ENCODE results near the gene POLA1.
A peak's percentile ranks its signal among the peaks of the same experiment; 100 is the strongest.

POLA1 gene

DNA sequence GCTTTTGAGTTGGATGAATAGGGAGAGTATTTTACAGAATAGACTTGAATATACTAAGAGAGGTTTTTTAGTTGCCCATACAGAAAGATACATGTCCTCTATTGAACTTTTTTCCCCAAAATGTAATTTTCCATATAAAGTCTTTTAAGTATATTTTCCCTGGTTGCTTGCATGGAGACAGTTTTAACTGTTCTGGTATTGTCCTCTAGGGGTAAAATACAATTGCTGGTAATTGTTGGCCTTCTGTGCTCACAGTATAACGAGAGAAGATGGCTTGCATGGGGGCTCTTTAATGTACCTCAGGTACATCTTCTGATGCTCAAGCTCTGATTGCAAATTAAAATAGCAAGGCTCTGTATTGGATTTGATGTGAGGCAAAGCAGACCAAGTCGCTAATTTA lies 186.0 kb downstream of the POLA1 start:
- no peak for DNase-seq (ENCODE audit: low read depth)

DNA sequence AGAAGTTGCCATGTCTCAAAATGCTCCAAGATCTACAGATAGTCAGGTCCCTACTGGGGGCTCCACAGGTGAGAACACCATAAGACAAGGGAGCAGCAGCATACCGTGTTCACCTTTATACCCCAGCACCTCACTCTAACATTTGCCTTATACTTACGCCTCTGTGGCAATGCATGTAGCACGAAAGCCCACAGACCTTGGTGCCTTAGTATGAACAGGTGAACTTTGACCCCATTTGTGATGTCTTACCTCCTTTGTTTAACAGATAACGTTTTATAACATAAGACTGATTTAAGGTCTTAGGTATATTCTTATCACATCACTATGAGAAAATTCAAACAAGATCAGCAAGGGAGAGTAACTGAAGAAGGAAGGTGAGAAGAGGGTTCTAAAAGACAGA lies 193.2 kb downstream of the POLA1 start:
- DNase-seq (ENCODE audit: low read depth): no peak

DNA sequence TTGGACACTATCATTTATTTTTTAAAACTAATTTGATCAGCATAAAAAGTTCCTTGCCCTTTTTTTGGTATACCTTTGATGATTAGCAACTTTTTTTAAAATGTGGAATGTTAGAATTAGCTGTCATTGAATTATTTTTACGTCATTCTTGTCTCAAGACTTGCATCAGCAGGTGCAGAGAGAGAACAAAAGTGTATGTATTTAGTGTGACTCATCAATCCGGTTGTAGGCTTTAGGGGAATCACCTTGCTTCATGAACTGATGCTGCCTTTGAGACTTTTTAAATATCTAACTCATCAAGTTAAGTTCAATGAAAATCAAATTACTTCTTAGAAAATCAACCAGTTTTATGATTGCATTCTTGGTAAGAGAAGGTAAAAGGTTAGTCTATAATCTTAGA lies 197.0 kb downstream of the POLA1 start:
- DNase-seq (ENCODE audit: low read depth): no peak

DNA sequence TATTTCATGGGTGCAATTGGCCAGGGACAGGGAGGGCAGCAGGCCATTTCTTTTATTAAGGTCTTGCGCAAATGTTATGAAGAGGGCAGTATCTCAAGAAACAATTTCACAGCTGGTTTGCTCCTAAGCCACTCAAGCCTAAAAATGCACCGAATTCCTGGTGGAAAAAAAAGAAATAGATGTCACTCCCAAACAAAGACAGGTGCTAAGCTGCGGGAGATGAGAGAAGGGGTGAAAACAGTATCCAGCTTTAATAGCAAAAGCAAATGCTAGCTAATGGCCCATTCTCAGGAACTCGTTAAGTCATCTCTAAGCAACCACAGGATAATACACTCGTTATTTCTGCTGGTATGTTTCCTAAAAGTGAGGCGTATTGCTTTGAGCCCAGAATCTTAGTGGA lies 205.7 kb downstream of the POLA1 start:
- no peak for DNase-seq (ENCODE audit: low read depth)

DNA sequence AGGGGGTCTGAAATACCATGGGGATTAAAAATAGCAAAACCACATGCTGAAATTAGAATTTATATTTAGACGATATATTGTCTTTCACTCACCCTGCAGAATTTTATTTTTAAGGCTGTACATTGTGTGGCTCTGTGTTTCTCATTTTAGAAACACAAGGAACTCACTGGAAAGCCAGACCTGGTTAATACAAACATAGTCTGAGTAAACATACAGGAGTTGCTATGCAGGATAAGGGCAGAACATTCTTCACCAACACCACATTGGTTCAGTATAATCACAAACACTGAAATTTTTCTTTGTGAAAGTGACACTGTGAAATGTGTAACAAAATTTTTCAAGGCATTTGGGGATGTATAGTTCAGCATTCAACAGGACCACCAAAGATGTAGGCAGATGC lies 206.5 kb downstream of the POLA1 start:
- no peak for DNase-seq (ENCODE audit: low read depth)

DNA sequence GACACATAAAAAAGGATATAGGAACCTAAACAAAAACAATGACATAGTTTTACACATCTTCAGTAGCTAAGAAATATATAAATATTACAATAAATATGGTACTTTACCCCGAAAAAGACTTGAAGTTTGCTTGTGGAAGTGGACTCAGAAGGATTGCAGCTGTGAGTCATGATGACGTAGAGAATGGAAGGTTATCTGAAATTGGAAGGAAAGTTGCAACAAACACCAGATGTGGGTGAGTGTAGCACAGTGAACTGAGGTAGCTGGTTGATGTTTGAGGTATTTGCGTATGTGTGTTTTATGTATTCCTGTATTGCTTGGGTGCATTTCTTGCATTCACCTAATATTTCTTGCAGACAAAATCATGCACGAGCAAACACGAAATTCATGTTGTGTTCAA lies 209.1 kb downstream of the POLA1 start:
- peak; percentile 14 for DNase-seq (ENCODE audit: low read depth)

DNA sequence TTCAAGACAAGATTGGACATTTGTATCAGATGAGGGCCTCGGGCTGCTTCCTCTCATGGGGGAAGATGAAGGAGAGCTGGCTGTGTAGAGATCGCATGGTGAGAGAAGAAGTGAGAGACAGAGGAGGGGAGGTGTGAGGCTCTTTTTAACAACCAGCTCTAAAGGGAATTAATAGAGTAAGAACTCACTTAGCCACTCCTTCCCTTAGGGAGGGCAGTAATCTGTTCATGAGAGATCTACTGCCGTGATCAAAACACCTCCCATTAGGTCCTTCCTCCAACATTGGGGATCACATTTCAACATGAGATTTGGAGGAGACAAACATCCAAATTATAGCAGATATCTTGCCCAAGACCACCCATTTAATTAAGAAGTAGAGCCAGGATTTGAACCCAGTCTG lies 225.0 kb downstream of the POLA1 start:
- no peak for DNase-seq (ENCODE audit: low read depth)

DNA sequence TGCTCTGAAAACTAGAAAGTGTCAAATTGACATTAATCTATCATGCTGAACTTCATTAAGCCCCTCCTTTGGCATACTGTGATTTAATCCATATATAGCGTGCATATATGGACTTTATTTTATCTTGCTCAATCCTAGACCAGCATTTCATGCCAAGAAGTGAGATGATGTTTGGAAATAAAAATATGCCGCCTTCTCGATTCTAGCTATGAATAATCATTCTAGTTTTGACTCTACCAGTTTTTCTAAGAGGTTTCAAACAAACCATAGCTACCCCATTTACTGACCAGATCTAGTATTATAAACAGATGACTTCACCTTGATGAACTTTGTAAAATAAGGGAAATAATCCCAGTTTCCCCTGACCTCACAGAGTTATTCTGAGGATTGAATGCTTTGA lies 227.1 kb downstream of the POLA1 start:
- no peak for DNase-seq (ENCODE audit: low read depth)

DNA sequence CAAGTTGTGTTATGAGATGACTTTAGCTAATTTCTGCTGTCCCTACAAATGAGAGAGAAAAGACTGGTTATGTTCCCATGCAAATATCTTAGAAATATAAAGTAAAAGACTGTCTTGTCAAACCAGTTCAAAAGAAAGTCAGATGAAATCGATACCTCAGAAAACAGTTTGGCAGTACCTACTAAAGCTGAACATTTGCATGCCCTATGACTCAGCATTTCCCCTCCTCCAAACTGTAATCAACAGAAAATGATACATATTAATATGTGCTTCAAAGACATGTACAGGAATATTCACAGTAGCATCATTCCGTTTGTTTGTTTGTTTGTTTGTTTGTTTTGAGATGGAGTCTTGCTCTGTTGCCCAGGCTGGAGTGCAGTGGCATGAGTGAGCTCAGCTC lies 231.7 kb downstream of the POLA1 start:
- no peak for DNase-seq (ENCODE audit: low read depth)

DNA sequence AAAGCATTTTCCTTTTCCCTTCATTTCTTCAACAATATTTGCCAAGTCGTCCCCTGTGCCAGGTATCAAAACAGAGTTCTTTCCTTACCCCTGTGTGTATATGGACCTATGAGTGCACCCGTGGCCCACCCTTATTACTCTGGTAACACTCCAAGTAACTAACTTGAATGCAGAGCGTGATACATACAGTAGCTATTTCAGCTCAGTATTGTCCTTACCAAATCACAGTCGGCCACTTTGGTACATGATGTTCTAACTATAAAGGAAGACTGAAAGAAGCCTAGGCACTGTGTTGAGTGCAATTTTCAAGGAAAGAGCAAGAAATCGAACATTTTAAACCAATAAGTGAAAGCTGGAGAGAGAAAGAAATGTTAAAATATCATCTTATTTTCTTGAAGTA lies 233.7 kb downstream of the POLA1 start:
- DNase-seq (ENCODE audit: low read depth): no peak

DNA sequence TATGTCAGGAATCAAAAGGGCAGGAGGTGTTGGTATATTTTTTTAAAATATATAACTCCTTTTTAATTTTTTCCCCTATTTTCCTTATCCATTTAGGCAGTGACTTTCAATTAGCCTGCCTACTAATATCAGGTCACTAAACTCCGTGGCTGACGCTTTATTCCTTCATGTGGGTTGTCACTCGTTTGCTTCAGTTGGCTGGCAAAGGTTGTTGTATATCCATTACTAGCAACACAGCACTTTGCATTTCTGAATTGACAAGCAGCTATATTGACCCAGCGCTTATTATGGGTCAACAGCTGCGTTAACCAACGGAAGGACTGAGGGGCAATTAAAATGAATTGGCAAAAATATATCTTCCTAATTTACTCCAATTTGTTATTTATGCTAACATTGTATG lies 234.4 kb downstream of the POLA1 start:
- DNase-seq (ENCODE audit: low read depth): no peak

DNA sequence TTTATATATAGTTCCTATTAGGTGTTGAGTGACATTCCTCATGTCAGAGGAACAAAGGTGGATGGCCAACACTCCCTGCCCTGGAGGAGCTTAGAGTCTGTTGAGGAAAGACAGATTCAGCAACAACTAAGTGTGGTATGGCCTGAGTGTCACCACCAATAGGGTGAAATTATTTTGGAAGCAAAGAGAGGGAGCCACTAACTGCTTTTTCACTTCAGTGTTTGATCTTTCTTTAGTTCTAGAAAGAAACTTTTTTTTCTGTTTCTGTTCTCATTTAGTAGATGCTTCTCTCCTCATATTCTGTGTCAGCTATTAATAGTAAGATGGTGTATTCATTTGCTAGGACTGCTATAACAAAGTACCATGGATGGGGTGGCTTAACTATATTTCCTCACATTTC lies 240.6 kb downstream of the POLA1 start:
- DNase-seq (ENCODE audit: low read depth): no peak

DNA sequence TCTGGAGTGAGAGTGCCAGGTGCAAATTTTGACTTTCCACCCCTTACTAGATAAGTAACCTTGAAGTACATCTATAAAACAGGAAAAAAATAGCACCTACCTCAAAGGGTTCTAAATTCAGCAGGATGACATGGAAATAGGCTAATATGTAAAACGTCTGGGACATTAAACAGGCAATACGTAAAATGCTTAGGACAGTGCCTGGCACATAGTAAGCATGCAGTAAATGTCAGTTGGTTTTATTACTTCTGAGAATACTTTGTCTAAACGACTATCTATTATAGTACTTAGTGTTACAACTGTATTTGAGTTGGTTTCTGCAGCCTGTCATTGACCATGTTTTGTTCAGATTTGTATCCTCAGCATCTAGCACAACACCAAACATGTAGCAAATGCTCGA lies 251.3 kb downstream of the POLA1 start:
- DNase-seq (ENCODE audit: low read depth): no peak

DNA sequence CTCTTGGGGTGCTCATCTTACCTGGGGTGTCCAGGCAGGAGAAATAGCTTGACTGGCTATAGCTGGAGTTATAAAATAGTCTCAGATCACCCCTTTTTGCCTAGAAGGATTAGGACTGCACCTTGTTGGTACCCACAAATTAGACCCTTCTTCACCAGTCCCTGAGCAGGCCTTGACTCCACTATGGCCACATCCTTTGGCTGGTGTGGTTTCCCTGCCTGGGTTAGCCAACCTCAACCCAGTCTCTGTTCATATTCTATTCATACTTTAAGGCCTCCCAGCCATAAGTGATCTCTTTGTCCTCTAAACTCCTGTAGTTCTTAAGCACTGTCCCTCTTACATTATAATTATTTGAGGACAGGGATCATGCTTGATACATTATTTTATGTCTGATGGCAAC lies 252.7 kb downstream of the POLA1 start:
- no peak for DNase-seq (ENCODE audit: low read depth)

DNA sequence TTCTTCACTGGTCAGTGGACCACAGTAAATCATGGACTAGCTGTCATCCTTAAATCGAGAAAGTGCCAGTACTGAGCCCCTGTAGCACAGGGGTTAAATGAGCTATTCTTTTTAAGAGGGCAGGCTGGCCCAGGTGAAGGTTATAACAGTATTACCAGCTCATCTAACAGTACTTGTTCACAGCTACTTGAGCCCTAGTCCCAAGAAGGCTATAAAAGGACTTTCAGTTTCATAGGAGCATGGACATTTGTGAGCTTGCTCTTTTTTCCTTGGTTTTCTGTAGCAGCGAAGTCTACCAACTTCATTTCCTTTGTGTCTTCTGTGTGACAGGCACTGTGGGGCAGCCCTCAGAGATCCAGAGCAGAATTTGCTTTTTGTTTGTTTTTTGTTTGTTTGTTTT lies 261.0 kb downstream of the POLA1 start:
- no peak for DNase-seq (ENCODE audit: low read depth)

DNA sequence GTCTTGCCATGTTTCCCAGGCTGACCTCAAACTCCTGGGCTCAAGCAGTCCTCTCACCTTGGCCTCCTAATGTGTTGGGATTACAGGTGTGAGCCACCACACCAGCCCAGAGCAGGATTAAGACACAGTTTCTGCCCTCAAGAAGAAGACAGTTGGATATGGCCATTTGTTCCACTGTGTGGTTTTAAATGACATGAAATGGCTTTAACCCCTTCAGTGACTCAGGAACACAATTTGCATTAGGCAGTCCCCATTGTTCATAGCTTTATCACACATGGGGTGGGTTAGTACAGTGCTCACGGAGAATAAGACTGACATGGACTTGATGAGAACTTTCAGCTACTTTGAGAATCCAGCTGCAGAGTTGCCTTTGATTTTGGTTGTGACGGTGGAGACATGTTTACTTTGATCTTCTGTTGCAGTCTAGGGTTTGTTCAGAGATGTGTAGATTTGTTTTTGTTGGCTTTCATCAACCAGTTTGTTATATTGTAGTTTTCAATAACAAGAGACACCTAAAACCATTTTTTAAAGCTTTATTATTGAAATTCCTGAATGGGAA lies 261.7 kb downstream of the POLA1 start:
- DNase-seq (ENCODE audit: low read depth): no peak

DNA sequence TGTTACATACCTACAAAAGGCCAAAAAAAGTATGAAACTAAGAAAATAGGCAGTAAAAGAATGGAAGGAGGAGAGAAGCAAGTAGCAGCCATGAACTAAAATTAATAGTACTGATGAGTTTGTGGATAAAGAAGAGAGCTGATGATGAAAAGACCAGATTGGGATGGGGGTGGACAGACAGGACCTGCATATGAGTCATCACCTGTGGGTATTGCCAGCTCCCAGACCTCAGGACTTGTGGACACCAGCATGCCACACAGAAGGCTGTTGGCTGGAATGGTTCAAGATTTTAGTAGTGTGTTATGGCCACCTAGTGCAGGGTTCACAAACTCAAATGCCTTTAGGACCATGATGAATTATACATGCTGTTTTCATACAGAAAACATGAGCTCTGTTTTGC lies 263.1 kb downstream of the POLA1 start:
- DNase-seq (ENCODE audit: low read depth): no peak

DNA sequence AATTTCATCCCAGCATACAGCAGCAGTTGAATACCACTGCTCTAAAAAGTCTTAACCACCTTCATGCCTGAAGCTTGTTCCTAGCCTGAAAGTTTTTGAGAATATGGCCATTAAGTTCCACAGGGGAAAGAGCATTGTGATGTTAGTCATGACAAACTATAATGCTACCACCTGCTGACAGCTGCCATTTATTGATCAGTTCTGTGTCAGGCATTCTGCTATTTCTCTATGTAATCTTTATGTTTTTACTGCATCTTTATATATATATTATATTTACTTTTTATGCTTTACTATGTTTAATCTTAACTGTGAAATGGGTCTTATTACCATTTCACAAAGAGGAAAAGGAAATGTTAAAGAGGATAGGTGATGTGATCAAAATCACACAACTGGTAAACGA lies 268.1 kb downstream of the POLA1 start:
- no peak for DNase-seq (ENCODE audit: low read depth)

DNA sequence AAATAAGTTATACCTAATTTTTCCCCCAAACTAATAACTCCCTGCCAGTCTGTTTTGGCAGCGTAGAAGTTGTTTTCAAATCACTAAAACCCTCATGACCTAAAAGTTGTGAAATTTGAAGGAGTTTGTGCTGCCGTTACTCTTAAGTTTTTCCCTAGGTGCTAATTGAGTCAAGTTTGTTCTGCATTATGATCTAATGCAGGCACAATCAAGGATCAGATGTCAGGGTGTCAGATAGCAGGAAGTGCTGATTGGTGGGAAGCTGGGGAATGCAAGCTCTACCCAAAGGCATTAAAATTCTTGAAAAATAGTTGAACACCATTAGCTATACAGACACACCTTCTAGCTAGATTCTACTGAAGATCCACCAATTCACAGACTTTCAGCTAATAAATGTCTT lies 270.1 kb downstream of the POLA1 start:
- DNase-seq (ENCODE audit: low read depth): no peak

DNA sequence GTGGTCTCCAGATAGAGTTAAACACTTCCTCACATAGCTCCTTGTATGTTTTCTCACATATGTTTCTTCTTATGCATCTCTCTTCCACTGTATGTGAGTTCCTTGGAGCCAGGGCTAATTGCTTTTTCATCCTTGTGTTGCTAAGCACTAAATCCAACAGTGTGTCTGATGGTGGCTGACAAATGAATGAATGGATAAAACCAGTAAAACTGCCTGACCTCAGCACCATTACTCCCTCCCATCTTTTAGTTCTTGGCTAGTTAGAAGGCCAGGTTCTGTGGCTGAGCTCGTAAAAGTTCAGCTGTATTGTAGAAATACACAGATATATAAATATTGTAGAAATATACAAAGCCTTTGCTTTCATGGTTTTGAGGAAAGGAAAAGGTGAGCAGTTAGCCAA lies 271.7 kb downstream of the POLA1 start:
- no peak for DNase-seq (ENCODE audit: low read depth)

DNA sequence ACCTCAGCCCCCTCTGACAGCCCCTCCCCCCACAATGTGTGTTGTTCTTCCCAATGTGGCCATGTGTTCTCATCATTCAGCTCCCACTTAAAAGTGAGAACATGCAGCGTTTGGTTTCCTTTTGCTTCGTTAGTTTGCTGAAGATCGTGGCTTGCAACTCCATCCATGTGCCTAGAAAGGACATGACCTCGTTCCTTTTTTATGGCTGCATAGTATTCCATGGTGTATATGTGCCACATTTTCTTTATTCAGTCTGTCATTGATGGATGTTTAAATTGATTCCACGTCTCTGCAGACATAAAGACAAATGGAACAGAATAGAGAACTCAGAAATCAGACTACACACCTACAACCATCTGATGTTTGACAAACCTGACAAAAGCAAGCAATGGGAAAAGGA lies 276.1 kb downstream of the POLA1 start:
- no peak for DNase-seq (ENCODE audit: low read depth)

DNA sequence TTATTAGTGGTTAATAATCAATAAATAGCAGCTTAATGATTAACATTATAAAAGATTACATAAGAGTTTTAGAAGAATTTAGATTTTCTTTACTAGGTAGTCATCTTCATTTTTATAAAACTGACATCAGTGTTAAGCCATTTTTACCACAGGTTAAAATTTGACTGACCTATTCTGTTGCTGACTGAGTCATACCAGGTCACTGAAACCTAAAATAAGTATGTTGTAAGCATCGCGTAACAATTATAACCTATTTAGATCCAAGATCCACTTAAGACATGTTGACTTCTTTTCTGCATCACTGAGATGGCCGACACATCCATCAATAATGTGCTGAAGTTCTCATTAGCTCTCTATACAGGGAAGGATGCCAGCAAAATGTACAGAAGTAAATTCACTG lies 285.4 kb downstream of the POLA1 start:
- DNase-seq (ENCODE audit: low read depth): no peak

DNA sequence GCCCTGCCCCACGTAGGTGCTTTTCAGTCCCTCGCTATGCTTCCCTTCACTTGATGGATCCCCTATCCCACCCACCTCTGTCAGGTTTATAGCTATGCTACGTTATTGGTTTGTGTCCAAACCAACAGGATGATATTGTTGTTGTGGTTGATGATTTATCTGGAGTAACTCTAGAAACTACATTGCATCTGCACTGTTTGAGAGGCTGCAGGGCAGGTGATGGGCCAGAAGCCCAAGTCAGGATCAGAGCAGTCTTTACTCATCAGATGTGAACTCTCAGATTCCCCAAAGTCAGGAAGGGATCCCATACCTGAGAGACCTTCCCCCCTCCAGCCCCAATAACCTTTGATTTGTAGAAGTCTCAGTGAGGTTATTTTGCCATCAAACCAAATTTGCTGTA lies 287.3 kb downstream of the POLA1 start:
- DNase-seq (ENCODE audit: low read depth): no peak

DNA sequence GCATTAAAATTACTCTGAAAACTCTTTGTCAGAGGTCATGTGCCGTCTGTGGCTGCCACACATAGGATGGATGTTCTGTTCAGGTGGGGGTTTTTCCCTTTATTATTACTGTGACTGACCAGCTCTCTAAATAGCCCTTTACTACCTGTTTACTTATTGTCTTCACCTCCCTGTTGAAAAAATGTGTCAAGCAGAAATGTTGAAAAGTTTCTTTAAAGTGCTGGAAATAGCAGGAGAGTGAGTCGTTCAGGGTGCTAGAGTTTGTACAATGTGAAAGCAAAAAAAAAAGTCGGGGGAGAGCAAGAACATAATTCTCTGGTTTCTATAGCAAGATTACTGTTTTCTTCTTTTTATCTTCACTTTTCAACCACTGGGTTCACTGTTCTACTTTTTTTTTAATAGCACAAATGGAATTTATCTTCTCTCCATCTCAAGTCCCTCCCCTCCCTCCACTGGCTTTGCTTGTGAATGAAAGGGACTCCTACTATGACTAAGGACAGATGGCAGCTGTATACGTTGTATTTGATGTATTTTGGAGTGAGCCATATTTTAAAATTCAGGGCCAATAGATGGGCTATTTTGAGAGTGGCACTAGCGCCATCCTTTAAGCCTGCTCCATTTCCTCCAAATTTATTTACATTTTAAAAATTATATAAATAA lies 288.7 kb downstream of the POLA1 start:
- no peak for DNase-seq (ENCODE audit: low read depth)

DNA sequence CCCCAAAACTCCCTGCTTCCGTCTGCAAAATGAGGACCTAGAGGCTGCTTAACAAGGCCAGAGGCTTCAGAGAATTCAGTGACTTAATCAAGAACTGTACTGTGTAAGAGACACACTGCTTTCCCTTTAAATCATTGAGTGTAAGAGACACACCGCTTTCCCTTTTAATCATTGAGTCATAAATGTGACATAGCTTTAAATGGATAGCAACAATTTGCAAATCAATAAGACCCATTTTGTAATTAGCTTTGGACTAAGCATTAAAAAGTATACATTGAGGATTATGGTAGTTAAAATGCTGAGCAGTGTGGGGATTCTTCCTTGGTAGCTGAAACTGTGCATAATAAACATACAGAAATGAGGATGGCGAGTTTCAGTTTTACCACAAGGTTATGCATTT lies 290.2 kb downstream of the POLA1 start:
- no peak for DNase-seq (ENCODE audit: low read depth)
